ENCODE results near the gene MINDY3.
"Not testable (repeated sequence)": the region's sequence is repeated elsewhere in the genome, so short reads cannot be mapped to it uniquely, and the experiment has no call there.

Gene MINDY3

DNA sequence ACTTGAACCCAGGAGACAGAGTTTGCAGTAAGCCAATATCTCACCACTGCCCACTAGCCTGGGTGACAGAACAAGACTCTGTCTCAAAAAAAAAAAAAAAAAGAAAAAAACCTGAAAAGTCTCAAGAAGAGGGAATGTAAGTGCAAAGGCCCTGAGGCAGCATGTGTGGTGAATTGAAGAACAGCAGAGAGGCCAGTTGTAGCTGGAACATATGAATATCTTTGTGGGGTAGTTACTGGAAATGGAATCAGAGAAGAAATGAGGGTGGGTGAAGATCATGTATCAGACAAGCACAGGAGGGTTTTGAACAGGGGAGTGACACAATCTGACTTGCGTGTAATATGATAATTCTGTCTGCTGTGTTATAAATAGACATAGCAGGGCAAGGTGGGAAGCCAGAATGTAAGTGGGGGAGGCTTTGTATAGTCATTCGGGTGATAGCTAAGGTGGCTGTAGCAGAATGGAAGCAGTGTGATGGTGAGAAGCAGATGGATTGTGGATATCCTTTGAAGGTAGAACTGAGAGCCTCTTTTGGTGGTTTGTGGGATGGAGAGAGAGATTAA, 95.3 kb downstream of the MINDY3 start:
- no peak for DNase-seq

DNA sequence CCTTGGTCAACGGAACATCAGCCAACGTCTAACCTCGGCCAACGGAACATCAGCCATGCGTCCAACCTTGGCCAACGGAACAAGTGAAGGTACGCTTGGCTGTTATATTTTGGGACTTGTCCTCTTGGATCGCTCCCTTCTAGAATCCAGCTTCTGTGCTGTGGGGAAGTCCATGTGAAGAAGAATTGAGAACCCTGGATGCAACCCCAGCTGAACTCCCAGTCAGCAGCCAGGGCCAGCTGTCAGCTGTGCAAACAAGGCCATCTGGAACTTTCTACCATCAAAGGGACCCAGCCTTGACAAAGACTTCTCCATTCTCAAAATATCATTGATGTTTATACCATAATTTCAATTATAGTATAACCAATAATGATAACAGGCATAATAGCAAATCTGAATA, 97.3 kb downstream of the MINDY3 start:
- DNase-seq, result no peak

GRCh38 chr10:15762239-15762638, 98.1 kb downstream of the MINDY3 start:
- DNase-seq, result not testable (repeated sequence)

GRCh38 chr10:15761224-15761623, 99.1 kb downstream of the MINDY3 start:
- DNase-seq, result not testable (repeated sequence)

DNA sequence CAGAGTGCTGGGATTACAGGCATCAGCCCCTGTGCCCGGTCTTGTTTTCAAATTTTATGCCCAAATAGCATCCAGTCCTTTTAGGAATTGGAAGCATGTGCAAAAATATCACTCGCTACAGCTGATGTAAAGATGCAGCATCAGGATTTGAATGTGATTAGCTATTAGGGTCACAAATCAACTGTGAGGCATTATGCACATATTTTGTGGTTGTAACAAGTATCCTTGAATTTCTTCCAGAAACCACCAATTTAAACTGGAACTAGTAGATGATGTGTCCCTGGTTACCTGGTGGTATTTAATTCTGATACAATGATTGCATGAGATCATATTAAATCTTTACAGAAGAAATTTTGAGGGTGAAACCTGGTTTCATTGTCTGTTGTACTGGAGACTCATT, 99.6 kb downstream of the MINDY3 start:
- no peak for DNase-seq

GRCh38 chr10:15759265-15759664, 101.0 kb downstream of the MINDY3 start:
- no peak for DNase-seq

DNA sequence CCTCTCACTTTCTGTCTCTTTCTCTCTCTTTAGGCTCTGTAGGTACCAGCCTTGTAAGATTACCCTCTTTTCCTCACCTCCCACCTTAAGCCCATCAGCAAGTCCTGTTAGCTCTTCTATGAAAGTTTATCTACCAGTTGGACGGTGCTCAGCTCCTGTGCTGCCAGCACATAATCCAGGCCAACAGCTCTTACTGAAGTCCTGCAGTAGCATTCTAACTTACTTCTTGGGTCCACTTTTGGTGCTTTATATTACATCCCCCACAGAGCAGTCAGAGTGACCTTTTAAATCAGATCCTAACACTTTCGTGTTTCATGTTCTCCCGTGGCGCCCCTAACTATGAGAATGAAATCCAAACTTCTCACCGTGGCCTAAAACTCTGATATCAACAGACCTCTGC, 101.7 kb downstream of the MINDY3 start:
- no peak for DNase-seq

- no peak for DNase-seq
Measured at GRCh38 chr10:15754937-15755336, 105.4 kb downstream of the MINDY3 start.

GRCh38 chr10:15751046-15751445, 109.3 kb downstream of the MINDY3 start:
- no peak for DNase-seq

GRCh38 chr10:15748126-15748525, 112.2 kb downstream of the MINDY3 start:
- no peak for DNase-seq

GRCh38 chr10:15747632-15748031, 112.7 kb downstream of the MINDY3 start:
- no peak for DNase-seq

DNA sequence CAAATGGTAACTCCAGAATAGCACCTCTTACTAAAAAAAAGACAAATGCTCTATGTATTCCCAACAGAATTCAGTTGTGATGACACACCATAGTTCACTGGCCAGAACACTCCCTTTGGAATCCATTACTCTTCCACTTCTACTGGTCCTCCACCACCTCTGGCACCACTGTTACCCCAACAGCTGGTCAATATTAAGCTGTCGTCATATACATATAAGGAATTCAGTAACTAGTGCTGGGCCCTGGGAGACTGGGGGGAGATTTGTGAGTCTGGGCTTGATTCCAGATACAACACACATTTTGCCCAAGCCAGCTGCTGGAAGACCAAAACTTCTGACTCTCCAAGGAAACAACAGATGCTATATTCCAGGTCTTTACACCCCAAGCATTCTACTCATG, 114.6 kb downstream of the MINDY3 start:
- no peak for DNase-seq

- no peak for DNase-seq
Measured at GRCh38 chr10:15744217-15744865, 116.0 kb downstream of the MINDY3 start.

GRCh38 chr10:15743443-15743842, 116.9 kb downstream of the MINDY3 start:
- no peak for DNase-seq

GRCh38 chr10:15742836-15743235, 117.5 kb downstream of the MINDY3 start:
- DNase-seq, result no peak

- no peak for DNase-seq
Measured at GRCh38 chr10:15742102-15742501, 118.2 kb downstream of the MINDY3 start.

GRCh38 chr10:15741581-15741980, 118.7 kb downstream of the MINDY3 start:
- no peak for DNase-seq

DNA sequence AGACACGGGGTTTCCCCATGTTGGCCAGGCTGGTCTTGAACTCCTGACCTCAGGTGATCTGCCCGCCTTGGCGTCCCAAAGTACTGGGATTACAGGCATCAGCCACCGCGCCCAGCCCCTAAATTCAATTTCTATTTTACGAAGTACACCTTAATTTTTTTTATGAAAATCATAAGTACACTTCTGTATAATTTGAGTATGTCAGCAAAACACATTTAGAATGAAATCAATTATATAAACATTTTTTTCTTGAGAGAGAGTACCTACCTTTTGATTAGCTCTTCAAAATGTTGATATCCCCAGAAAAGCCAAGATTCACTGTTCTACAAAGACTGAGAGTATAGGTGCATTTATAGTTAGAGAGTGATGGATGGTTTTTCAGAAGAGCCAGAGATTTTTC, 120.0 kb downstream of the MINDY3 start:
- DNase-seq, result no peak

- DNase-seq, result no peak
Measured at GRCh38 chr10:15739254-15739970, 120.9 kb downstream of the MINDY3 start.

DNA sequence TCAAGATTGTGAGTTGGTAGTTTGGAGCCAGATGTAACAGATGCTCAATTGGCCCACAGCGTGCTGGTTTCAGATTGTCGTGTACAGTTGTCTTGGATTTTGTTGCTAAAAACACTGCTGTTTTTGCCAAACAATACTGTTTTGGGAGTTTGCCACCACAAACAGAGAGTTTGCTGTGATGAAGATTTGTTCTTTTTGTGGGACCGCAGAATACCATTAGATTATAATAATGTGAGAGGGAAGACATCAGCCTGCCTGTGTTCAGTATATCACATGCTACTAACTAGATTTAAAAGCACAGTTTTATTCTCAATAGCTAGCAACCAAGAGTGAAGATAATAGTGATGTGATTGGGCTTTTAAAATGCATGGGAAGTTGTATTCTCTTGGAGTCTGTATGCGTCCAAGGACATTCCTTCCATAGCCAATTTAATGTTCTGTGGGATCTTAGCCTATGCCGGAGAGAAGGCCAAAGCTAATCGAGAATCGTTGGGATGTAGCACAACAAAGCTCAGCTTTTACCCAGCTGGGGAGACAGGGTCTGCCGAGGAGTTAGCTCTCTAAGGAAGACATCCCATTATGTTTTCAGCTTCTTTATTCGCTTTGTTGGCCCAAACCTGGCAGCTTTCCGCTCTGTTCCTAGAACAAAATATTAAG, 121.9 kb downstream of the MINDY3 start:
- no peak for DNase-seq

DNA sequence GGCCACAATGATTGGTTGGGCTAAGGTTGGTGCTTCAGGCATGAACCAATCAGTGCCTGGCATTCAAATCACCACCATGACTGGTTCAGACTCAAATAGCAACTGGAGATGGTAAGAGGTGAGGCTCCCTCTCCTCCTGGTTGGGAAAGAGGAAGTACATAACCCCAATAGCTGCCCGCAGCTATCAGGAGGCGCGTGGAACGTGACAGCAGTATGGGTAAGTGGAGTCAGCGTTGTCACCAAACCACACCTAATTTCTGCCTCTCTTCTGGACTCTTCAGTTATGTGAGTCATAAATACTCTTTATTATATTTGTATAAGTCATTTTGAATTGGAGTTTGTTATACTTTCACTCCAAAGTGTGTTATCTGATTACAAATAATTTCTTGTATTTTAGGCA, 122.7 kb downstream of the MINDY3 start:
- no peak for DNase-seq

- DNase-seq, result no peak
Measured at GRCh38 chr10:15735763-15736162, 124.5 kb downstream of the MINDY3 start.

DNA sequence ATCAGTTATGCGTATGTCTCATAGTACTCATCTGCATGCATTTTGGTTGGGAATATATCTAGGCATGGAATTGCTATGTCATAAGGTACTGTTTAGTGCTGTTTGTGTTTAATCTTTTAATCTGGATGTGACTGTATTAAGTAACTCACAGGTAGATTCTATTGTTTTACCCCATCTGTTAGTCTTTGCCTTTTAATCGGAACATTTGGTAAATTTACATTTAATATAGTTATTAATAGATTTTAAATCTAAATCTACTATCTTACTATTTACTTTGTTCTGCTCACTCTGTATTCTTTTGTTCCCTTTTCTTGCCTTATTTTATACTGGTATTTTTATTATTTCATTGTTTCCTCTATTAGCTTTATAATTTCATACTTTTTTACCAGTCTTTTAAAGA, 130.0 kb downstream of the MINDY3 start:
- no peak for DNase-seq

DNA sequence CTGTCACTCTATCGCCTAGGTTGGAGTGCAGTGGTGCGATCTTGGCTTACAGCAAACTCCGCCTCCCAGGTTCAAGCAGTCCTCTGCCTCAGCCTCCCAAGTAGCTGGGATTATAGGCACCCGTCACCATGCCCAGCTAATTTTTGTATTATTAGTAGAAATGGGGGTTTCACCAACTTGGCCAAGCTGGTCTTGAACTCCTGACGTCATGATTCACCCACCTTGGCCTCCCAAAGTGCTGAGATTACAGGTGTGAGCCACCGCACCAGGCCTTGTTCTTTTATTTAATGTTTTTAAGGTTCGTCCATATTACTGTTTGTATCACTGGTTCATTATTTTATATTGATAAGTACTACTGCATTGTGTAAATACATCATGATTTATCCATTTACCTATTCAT, 130.4 kb downstream of the MINDY3 start:
- no peak for DNase-seq

All from activated naive CD4-positive, alpha-beta T cell (primary cell).